Measurements from ENCODE around the gene NEK4.

GRCh38 chr3:52791366-52791765 is 20.6 kb upstream of the NEK4 start:
- TF ChIP-seq CTCF (IDR thresholded peaks at IDR 0.05) (no peak), EZH2 (IDR thresholded peaks at IDR 0.05; ENCODE audit: borderline replicate concordance, insufficient read depth, low read depth, low read length, poor library complexity, severe bottlenecking) (no peak)

Data from B cell (primary cell).